K562 (cell line): ENCODE results near the gene PDCD1. TPM values are rescaled to one million over a fixed set of nuclear protein-coding genes. Genes with fewer than 3 reads are reported as not detected.

Experiments used
- ASH1L ChIP-seq: fragments of 450-650 bp; IDR thresholded peaks from 2 replicates; pipeline ENCODE4 v1.6.1; 2018; ENCODE audit warnings: borderline replicate concordance, mild to moderate bottlenecking, low read depth; ENCODE audit not compliant: partially characterized antibody
- CREB1 ChIP-seq, 2 experiments: sonication (generic) in 1 of 2; formaldehyde crosslinking in 1 of 2; IDR thresholded peaks; 2 replicates each; pipeline versions ENCODE4 v1.6.1 to v1.8.0; 2012 to 2022; ENCODE audit warnings: inconsistent platforms in 1 of 2, mild to moderate bottlenecking in 1 of 2, missing genetic modification reagents in 1 of 2, moderate library complexity in 1 of 2
- EGR1 ChIP-seq: fragments of 450-650 bp; conservative IDR thresholded peaks from 2 replicates; pipeline ENCODE4 v1.6.1; 2017; ENCODE audit warnings: mild to moderate bottlenecking
- ELF4 ChIP-seq: fragments of 450-650 bp; formaldehyde crosslinking; IDR thresholded peaks from 2 replicates; pipeline ENCODE4 v1.4.0; 2022; ENCODE audit warnings: missing genetic modification characterization
- HDAC6 ChIP-seq: IDR thresholded peaks from 2 replicates; pipeline ENCODE4 v1.6.1; 2012; ENCODE audit warnings: low read depth, mild to moderate bottlenecking, control low read depth, inconsistent platforms, low read length, moderate library complexity
- KDM1A ChIP-seq, 2 experiments: fragments of 450-650 bp; IDR thresholded peaks; 2 replicates each; pipeline ENCODE4 v1.6.1; 2016; ENCODE audit warnings: mild to moderate bottlenecking in 2 of 2
- NRF1 ChIP-seq, 2 experiments: fragments of 450-650 bp; IDR thresholded peaks in 1 of 2; conservative IDR thresholded peaks in 1 of 2; 2 replicates each; pipeline ENCODE4 v1.6.1; 2014; ENCODE audit warnings: mild to moderate bottlenecking in 2 of 2
- PTRF ChIP-seq: fragments of 450-650 bp; IDR thresholded peaks from 2 replicates; pipeline ENCODE4 v1.6.1; 2016; ENCODE audit warnings: mild to moderate bottlenecking, missing genetic modification characterization, missing compliant biosample characterization
- TEAD1 ChIP-seq, 2 experiments: fragments of 450-650 bp in 1 of 2; sonication (generic) in 1 of 2; formaldehyde crosslinking; IDR thresholded peaks; 2 replicates each; pipeline versions ENCODE4 v1.4.0 to v1.8.0; 2020 to 2022; ENCODE audit warnings: mild to moderate bottlenecking in 2 of 2, missing genetic modification reagents in 1 of 2
- ZKSCAN3 ChIP-seq: fragments of 250-450 bp; sonication (Bioruptor Pico); IDR thresholded peaks from 2 replicates; pipeline ENCODE4 v1.4.0; 2020
- ZKSCAN8 ChIP-seq: fragments of 200-800 bp; sonication (Bioruptor generic); IDR thresholded peaks from 2 replicates; pipeline ENCODE4 v1.6.1; 2016; ENCODE audit warnings: missing genetic modification characterization, missing compliant biosample characterization
- polyA plus RNA-seq, 8 experiments: library from polyadenylated mRNA; depleted of rRNA in 4 of 8; stranded (reverse) in 5 of 8; unstranded in 3 of 8; fragments of >200 nt; fragmentation: Nextera tagmentation in 2 of 8; fragmentation: Illumina TruSeq in 1 of 8; extraction: Ambion mirVana in 2 of 8; extraction: Trizol in 1 of 8; gene quantifications; 2 replicates each; pipeline versions ENCODE4 v1.2.1 to v1.2.3, GENCODE V29; 2011 to 2014; ENCODE audit warnings: inconsistent platforms in 1 of 8, missing spikeins in 1 of 8
- total RNA-seq, 7 experiments: library from RNA; depleted of rRNA in 6 of 7; stranded (reverse); fragments of >200 nt in 6 of 7; fragmentation: Illumina TruSeq in 2 of 7; extraction: Trizol in 2 of 7; gene quantifications; 2 replicates each; pipeline versions ENCODE4 v1.2.1 to v1.2.3, GENCODE V29; 2011 to 2021; ENCODE audit warnings: low replicate concordance in 1 of 7
- TF ChIP-seq, protein P1 (sequence below): sonication (generic); formaldehyde crosslinking; IDR thresholded peaks from 2 replicates; pipeline ENCODE4 v1.8.0; 2022; ENCODE audit warnings: mild to moderate bottlenecking, missing genetic modification reagents
- TF ChIP-seq, protein P2 (sequence below): sonication (generic); formaldehyde crosslinking; IDR thresholded peaks from 2 replicates; pipeline ENCODE4 v1.8.0; 2022; ENCODE audit warnings: missing genetic modification reagents, mild to moderate bottlenecking, moderate library complexity, borderline replicate concordance
- TF ChIP-seq, protein P3 (sequence below): sonication (generic); formaldehyde crosslinking; IDR thresholded peaks from 2 replicates; pipeline ENCODE4 v1.8.1; 2023; ENCODE audit warnings: mild to moderate bottlenecking, missing genetic modification reagents
- TF ChIP-seq, protein P4 (sequence below): fragments of 450-650 bp; IDR thresholded peaks from 2 replicates; pipeline ENCODE4 v1.6.1; 2016
- TF ChIP-seq, protein P5 (sequence below), 3 experiments: fragments of 200-800 bp in 1 of 3; sonication (Bioruptor generic) in 1 of 3; sonication (generic) in 1 of 3; formaldehyde crosslinking in 1 of 3; IDR thresholded peaks; 2 replicates each; pipeline versions ENCODE4 v1.6.1 to v1.8.0; 2016 to 2022; ENCODE audit warnings: mild to moderate bottlenecking in 2 of 3, missing compliant biosample characterization in 2 of 3, missing genetic modification characterization in 2 of 3, missing genetic modification reagents in 1 of 3

PDCD1 gene
- total and polyA plus RNA-seq, 9 of the 15 experiments (the other 6 are each of a cell fraction or from before 2014, with no cell fraction given): 0.15 to 2.5 (median 1.0) TPM; not detected in 2

DNA sequence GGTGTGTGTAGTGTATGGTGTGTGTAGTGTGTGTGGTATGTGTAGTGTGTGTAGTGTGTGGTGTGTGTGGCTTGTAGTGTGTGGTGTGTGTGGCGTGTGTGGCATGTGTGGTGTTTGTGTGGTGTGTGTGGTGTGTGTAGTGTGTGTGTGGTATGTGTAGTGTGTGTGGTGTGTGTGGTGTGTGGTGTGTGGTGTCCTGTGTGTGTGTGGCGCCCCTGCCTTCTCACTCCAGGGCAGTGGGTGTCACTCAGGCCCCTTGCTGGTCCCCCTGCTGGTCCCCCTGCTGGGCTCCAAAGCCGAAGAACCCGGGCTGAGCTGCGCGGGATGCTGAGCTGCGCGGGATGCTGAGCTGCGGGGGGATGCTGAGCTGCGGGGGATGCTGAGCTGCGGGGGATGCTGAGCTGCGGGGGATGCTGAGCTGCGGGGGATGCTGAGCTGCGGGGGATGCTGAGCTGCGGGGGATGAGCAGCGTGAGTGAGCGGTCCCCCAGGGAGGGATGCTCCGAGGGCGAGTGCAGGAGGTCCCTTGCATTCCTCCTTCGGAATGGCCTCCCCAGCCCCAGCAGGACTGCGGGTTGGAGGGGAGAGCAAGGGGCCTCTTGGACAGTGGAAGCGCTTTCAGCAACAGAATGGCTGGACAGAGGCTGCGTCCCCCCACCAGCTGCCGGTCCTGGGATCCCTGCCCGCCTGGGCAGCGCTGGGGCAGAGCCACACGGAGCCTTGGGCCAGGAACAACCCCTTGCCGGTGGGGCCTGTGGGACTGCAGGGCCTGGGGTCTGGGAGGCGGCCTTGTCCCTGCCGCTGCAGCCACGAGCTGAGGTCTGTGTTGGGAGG is 7.5 kb upstream of the PDCD1 start (continued):
- TF ChIP-seq, protein P1, sequence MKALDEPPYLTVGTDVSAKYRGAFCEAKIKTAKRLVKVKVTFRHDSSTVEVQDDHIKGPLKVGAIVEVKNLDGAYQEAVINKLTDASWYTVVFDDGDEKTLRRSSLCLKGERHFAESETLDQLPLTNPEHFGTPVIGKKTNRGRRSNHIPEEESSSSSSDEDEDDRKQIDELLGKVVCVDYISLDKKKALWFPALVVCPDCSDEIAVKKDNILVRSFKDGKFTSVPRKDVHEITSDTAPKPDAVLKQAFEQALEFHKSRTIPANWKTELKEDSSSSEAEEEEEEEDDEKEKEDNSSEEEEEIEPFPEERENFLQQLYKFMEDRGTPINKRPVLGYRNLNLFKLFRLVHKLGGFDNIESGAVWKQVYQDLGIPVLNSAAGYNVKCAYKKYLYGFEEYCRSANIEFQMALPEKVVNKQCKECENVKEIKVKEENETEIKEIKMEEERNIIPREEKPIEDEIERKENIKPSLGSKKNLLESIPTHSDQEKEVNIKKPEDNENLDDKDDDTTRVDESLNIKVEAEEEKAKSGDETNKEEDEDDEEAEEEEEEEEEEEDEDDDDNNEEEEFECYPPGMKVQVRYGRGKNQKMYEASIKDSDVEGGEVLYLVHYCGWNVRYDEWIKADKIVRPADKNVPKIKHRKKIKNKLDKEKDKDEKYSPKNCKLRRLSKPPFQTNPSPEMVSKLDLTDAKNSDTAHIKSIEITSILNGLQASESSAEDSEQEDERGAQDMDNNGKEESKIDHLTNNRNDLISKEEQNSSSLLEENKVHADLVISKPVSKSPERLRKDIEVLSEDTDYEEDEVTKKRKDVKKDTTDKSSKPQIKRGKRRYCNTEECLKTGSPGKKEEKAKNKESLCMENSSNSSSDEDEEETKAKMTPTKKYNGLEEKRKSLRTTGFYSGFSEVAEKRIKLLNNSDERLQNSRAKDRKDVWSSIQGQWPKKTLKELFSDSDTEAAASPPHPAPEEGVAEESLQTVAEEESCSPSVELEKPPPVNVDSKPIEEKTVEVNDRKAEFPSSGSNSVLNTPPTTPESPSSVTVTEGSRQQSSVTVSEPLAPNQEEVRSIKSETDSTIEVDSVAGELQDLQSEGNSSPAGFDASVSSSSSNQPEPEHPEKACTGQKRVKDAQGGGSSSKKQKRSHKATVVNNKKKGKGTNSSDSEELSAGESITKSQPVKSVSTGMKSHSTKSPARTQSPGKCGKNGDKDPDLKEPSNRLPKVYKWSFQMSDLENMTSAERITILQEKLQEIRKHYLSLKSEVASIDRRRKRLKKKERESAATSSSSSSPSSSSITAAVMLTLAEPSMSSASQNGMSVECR (CRISPR knock-in tag): 0 out of 2 replicates have a peak, but pooled peaks have one; percentile 34
- TF ChIP-seq CREB1 (IDR thresholded peaks at IDR 0.05) (no peak), CREB1 (CRISPR knock-in tag; IDR thresholded peaks at IDR 0.05) (no peak), NRF1 (conservative IDR thresholded peaks at IDR 0.05 in 1 of 2, IDR thresholded peaks at IDR 0.05 in 1 of 2) (peak; percentile 59 to 69), ASH1L (no peak), ZKSCAN3 (CRISPR knock-in tag) (no peak), PTRF (tag) (no peak), ZKSCAN8 (no peak), EGR1 (peak; percentile 56), HDAC6 (peak; percentile 92; the same call in 1 of the 2 replicates), TEAD1 (CRISPR knock-in tag; IDR thresholded peaks at IDR 0.05) (peak in 1 of 2 experiments; percentile 21; a peak in 1 of 4 replicates), ELF4 (CRISPR knock-in tag) (0 out of 2 replicates have a peak, but pooled peaks have one; percentile 41), KDM1A (IDR thresholded peaks at IDR 0.05) (peak; percentile 72 to 73; a peak in 3 of 4 replicates)
- TF ChIP-seq, protein P2, sequence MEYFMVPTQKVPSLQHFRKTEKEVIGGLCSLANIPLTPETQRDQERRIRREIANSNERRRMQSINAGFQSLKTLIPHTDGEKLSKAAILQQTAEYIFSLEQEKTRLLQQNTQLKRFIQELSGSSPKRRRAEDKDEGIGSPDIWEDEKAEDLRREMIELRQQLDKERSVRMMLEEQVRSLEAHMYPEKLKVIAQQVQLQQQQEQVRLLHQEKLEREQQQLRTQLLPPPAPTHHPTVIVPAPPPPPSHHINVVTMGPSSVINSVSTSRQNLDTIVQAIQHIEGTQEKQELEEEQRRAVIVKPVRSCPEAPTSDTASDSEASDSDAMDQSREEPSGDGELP (CRISPR knock-in tag): peak; percentile 46; the same call in 1 of the 2 replicates
- TF ChIP-seq, protein P3, sequence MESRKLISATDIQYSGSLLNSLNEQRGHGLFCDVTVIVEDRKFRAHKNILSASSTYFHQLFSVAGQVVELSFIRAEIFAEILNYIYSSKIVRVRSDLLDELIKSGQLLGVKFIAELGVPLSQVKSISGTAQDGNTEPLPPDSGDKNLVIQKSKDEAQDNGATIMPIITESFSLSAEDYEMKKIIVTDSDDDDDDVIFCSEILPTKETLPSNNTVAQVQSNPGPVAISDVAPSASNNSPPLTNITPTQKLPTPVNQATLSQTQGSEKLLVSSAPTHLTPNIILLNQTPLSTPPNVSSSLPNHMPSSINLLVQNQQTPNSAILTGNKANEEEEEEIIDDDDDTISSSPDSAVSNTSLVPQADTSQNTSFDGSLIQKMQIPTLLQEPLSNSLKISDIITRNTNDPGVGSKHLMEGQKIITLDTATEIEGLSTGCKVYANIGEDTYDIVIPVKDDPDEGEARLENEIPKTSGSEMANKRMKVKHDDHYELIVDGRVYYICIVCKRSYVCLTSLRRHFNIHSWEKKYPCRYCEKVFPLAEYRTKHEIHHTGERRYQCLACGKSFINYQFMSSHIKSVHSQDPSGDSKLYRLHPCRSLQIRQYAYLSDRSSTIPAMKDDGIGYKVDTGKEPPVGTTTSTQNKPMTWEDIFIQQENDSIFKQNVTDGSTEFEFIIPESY: peak; percentile 78; the same call in 1 of the 2 replicates
- TF ChIP-seq, protein P4, sequence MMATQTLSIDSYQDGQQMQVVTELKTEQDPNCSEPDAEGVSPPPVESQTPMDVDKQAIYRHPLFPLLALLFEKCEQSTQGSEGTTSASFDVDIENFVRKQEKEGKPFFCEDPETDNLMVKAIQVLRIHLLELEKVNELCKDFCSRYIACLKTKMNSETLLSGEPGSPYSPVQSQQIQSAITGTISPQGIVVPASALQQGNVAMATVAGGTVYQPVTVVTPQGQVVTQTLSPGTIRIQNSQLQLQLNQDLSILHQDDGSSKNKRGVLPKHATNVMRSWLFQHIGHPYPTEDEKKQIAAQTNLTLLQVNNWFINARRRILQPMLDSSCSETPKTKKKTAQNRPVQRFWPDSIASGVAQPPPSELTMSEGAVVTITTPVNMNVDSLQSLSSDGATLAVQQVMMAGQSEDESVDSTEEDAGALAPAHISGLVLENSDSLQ: peak; percentile 56
- TF ChIP-seq, protein P5, sequence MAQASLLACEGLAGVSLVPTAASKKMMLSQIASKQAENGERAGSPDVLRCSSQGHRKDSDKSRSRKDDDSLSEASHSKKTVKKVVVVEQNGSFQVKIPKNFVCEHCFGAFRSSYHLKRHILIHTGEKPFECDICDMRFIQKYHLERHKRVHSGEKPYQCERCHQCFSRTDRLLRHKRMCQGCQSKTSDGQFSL (CRISPR knock-in tag; IDR thresholded peaks at IDR 0.05): peak; percentile 60; the same call in 1 of the 2 replicates
- TF ChIP-seq, protein P5 (tag; IDR thresholded peaks at IDR 0.05): no peak
